HG03196 (cell line): ENCODE measurements around the gene MIPOL1.
"Not testable (repeated sequence)": the region's sequence is repeated elsewhere in the genome, so short reads cannot be mapped to it uniquely, and the experiment has no call there.

Experiments used
- ATAC-seq: cut with Tn5 transposase; IDR thresholded peaks from one replicate; pipeline ENCODE4 v1.9.1; 2021; ENCODE audit not compliant: unreplicated experiment

The MIPOL1 gene

GRCh38 chr14:37187294-37187693 lies 10.4 kb upstream of the MIPOL1 start:
- ATAC-seq: no peak

- not testable (repeated sequence) for ATAC-seq
These were observed 9.7 kb upstream of the MIPOL1 start for GRCh38 chr14:37187840-37188577.

GRCh38 chr14:37189733-37190132 lies 8.0 kb upstream of the MIPOL1 start:
- not testable (repeated sequence) for ATAC-seq

GRCh38 chr14:37194698-37195097 lies 3.0 kb upstream of the MIPOL1 start:
- ATAC-seq: no peak

GRCh38 chr14:37195327-37195726 lies 2.4 kb upstream of the MIPOL1 start:
- ATAC-seq: no peak

- no peak for ATAC-seq
These were observed 925 bp upstream of the MIPOL1 start for GRCh38 chr14:37196604-37197420.

- no peak for ATAC-seq
These were observed 499 bp downstream of the MIPOL1 start for GRCh38 chr14:37198273-37198598.

- ATAC-seq: no peak
These were observed 1.2 kb downstream of the MIPOL1 start for GRCh38 chr14:37198907-37199306.

- ATAC-seq: no peak
These were observed 4.0 kb downstream of the MIPOL1 start for GRCh38 chr14:37201724-37202123.

GRCh38 chr14:37202265-37202664 lies 4.5 kb downstream of the MIPOL1 start:
- no peak for ATAC-seq

GRCh38 chr14:37202812-37203211 lies 5.1 kb downstream of the MIPOL1 start:
- ATAC-seq: no peak

- no peak for ATAC-seq
These were observed 5.7 kb downstream of the MIPOL1 start for GRCh38 chr14:37203423-37203822.

- ATAC-seq: not testable (repeated sequence)
These were observed 8.2 kb downstream of the MIPOL1 start for GRCh38 chr14:37205623-37206605.

GRCh38 chr14:37209617-37210016 lies 11.9 kb downstream of the MIPOL1 start:
- not testable (repeated sequence) for ATAC-seq

GRCh38 chr14:37210448-37210847 lies 12.7 kb downstream of the MIPOL1 start:
- no peak for ATAC-seq

GRCh38 chr14:37213016-37213415 lies 15.3 kb downstream of the MIPOL1 start:
- ATAC-seq: no peak

- no peak for ATAC-seq
These were observed 17.6 kb downstream of the MIPOL1 start for GRCh38 chr14:37215345-37215744.

GRCh38 chr14:37221073-37221472 lies 23.3 kb downstream of the MIPOL1 start:
- no peak for ATAC-seq

- no peak for ATAC-seq
These were observed 26.3 kb downstream of the MIPOL1 start for GRCh38 chr14:37223947-37224474.

- not testable (repeated sequence) for ATAC-seq
These were observed 27.9 kb downstream of the MIPOL1 start for GRCh38 chr14:37225668-37226067.
